ENCODE data around the gene POLR2A.
"Not testable (repeated sequence)": the region's sequence is repeated elsewhere in the genome, so short reads cannot be mapped to it uniquely, and the experiment has no call there.

POLR2A gene

GRCh38 chr17:7479213-7480088, 4.7 kb upstream of the POLR2A start, which contains the start of gene ZBTB4:
ZBTB4 (minus strand) TSS chr17:7479631; CDS start chr17:7466801, 12,830 bp downstream.
- DNase-seq: no peak

GRCh38 chr17:7480089-7480384, 4.1 kb upstream of the POLR2A start:
- DNase-seq: no peak

GRCh38 chr17:7481275-7481674, 2.9 kb upstream of the POLR2A start, which contains the start of gene SLC35G6:
SLC35G6 (plus strand) TSS chr17:7481446; CDS start chr17:7481517, 71 bp downstream.
- not testable (repeated sequence) for DNase-seq

- not testable (repeated sequence) for DNase-seq
Observed at GRCh38 chr17:7481842-7482741, 2.1 kb upstream of the POLR2A start.

GRCh38 chr17:7482742-7483088, 1.5 kb upstream of the POLR2A start:
- DNase-seq: not testable (repeated sequence)

GRCh38 chr17:7483255-7484066, 705 bp upstream of the POLR2A start:
- peak; percentile 88 for DNase-seq

- no peak for DNase-seq
Observed at GRCh38 chr17:7484919-7485377, 782 bp downstream of the POLR2A start.

- DNase-seq: no peak
Observed at GRCh38 chr17:7486181-7486580, 2.0 kb downstream of the POLR2A start.

- DNase-seq: no peak
Observed at GRCh38 chr17:7490144-7490543, 6.0 kb downstream of the POLR2A start.

- DNase-seq: no peak
Observed at GRCh38 chr17:7491583-7491982, 7.4 kb downstream of the POLR2A start.

- no peak for DNase-seq
Observed at GRCh38 chr17:7493941-7494340, 9.8 kb downstream of the POLR2A start.

- no peak for DNase-seq
Observed at GRCh38 chr17:7495906-7496434, 11.8 kb downstream of the POLR2A start.

GRCh38 chr17:7496470-7497183, 12.5 kb downstream of the POLR2A start:
- no peak for DNase-seq

GRCh38 chr17:7497228-7497627, 13.1 kb downstream of the POLR2A start:
- no peak for DNase-seq

- DNase-seq: no peak
Observed at GRCh38 chr17:7497636-7498035, 13.5 kb downstream of the POLR2A start.

GRCh38 chr17:7499161-7499560, 15.0 kb downstream of the POLR2A start:
- DNase-seq: no peak

- no peak for DNase-seq
Observed at GRCh38 chr17:7501729-7502128, 17.6 kb downstream of the POLR2A start.

- no peak for DNase-seq
Observed at GRCh38 chr17:7502171-7502847, 18.1 kb downstream of the POLR2A start.

GRCh38 chr17:7502987-7503386, 18.8 kb downstream of the POLR2A start:
- DNase-seq: no peak

GRCh38 chr17:7503521-7503920, 19.4 kb downstream of the POLR2A start:
- DNase-seq: no peak

- DNase-seq: no peak
Observed at GRCh38 chr17:7508145-7508544, 24.0 kb downstream of the POLR2A start.

Data from NCI-H446 treated with DMSO at 0.1 percent for 48 hours (cell line).